Fibroblast of lung (primary cell): Measurements from ENCODE around the gene SLC13A2. TPM values are rescaled to one million over a fixed set of nuclear protein-coding genes. Genes with fewer than 3 reads are reported as not detected.
A peak's percentile ranks its signal among the peaks of the same experiment; 100 is the strongest.

ENCODE experiments used
- DNase-seq, 2 donors: peaks; one replicate each; pipeline versions ENCODE4 v3.0.0 to v3.0.0-alpha.2; 2010; ENCODE audit warnings: low read depth in 2 of 2
- H2AFZ ChIP-seq: 2 replicates; pipeline ENCODE4 v1.5.1; 2012; ENCODE audit warnings: low read length, control low read depth, inconsistent platforms
- H3K27ac ChIP-seq: 2 replicates; pipeline ENCODE4 v1.5.1; 2011; ENCODE audit warnings: low read length, control low read depth; ENCODE audit not compliant: insufficient read depth
- H3K27me3 ChIP-seq: 2 replicates; pipeline ENCODE4 v1.5.1; 2011; ENCODE audit warnings: mild to moderate bottlenecking, low read length; ENCODE audit not compliant: control insufficient read depth, insufficient read depth
- H3K36me3 ChIP-seq: 2 replicates; pipeline ENCODE4 v1.5.1; 2011; ENCODE audit warnings: low read length; ENCODE audit not compliant: control insufficient read depth, insufficient read depth
- H3K4me1 ChIP-seq: 2 replicates; pipeline ENCODE4 v1.5.1; 2011; ENCODE audit warnings: low read length; ENCODE audit not compliant: control insufficient read depth, insufficient read depth; ENCODE audit errors: extremely low read depth
- H3K4me2 ChIP-seq: 2 replicates; pipeline ENCODE4 v1.5.1; 2011; ENCODE audit warnings: low read length, control low read depth; ENCODE audit not compliant: insufficient read depth; ENCODE audit errors: extremely low read depth
- H3K4me3 ChIP-seq, 4 experiments: fragments of 200-600 bp in 1 of 4; sonication (generic) in 1 of 4; replicated peaks in 1 of 4; 2 replicates each; pipeline ENCODE4 v1.5.1; 2011 to 2016; ENCODE audit warnings: low read length in 4 of 4, low read depth in 3 of 4, mild to moderate bottlenecking in 3 of 4, control low read depth in 2 of 4, inconsistent platforms in 1 of 4, mixed read lengths in 1 of 4; ENCODE audit not compliant: insufficient read depth in 1 of 4; ENCODE audit errors: control extremely low read depth in 1 of 4
- H3K79me2 ChIP-seq: 2 replicates; pipeline ENCODE4 v1.5.1; 2012; ENCODE audit warnings: mild to moderate bottlenecking, low read length, inconsistent platforms; ENCODE audit not compliant: control insufficient read depth, insufficient read depth
- H3K9ac ChIP-seq: 2 replicates; pipeline ENCODE4 v1.5.1; 2011; ENCODE audit warnings: mild to moderate bottlenecking, low read length, control low read depth; ENCODE audit not compliant: insufficient read depth
- H3K9me3 ChIP-seq: 2 replicates; pipeline ENCODE4 v1.5.1; 2012; ENCODE audit warnings: low read depth, low read length; ENCODE audit not compliant: control insufficient read depth, insufficient read depth
- H4K20me1 ChIP-seq: 2 replicates; pipeline ENCODE4 v1.5.1; 2011; ENCODE audit warnings: low read length; ENCODE audit not compliant: control insufficient read depth, insufficient read depth; ENCODE audit errors: extremely low read depth
- CTCF ChIP-seq, 2 donors: IDR thresholded peaks in 1 of 2; conservative IDR thresholded peaks in 1 of 2; 1 replicate in 1 of 2; 2 replicates in 1 of 2; pipeline ENCODE4 v1.5.1; 2011 to 2012; ENCODE audit warnings: low read length in 2 of 2, control low read depth in 1 of 2, inconsistent platforms in 1 of 2, low read depth in 1 of 2, mild to moderate bottlenecking in 1 of 2
- EZH2 ChIP-seq: IDR thresholded peaks from 2 replicates; pipeline ENCODE4 v1.5.1; 2012; ENCODE audit warnings: low read length, control low read depth, mild to moderate bottlenecking; ENCODE audit errors: missing control alignments
- polyA plus RNA-seq, 2 donors: library from polyadenylated mRNA; depleted of rRNA in 1 of 2; stranded (reverse) in 1 of 2; unstranded in 1 of 2; fragments of >200 nt; gene quantifications; 2 replicates each; pipeline ENCODE4 v1.2.1, GENCODE V29; 2011 to 2012; ENCODE audit warnings: missing spikeins in 1 of 2
- total RNA-seq: library from RNA; depleted of rRNA; stranded (reverse); fragments of >200 nt; gene quantifications from 2 replicates; pipeline ENCODE4 v1.2.1, GENCODE V29; 2014

Gene SLC13A2
- total and polyA plus RNA-seq, 2 donors (not counting 1 experiment from before 2014, with no cell fraction given): not detected

- Histone ChIP-seq H3K79me2 (no peaks in the 10 kb centered on the region), H2AFZ (no peak overlapping the region), H3K9ac (no peak overlapping the region), H3K4me1 (no peaks in the 10 kb centered on the region), H3K4me3 (no peak overlapping the region), H3K27me3 (peaks cover 18% of the 10 kb centered on the region), H4K20me1 (no peaks in the 10 kb centered on the region), H3K27ac (no peak overlapping the region), H3K36me3 (no peaks in the 10 kb centered on the region), H3K9me3 (no peaks in the 10 kb centered on the region), H3K4me2 (no peak overlapping the region)
- DNase-seq: peak in 1 of 2 donors; percentile 26
- TF ChIP-seq CTCF (conservative IDR thresholded peaks at IDR 0.05 in 1 of 2, IDR thresholded peaks at IDR 0.05 in 1 of 2; ENCODE audit: low read depth in 1 of 2, low read length in 2 of 2) (no peak), EZH2 (no peak)
Measured at GRCh38 chr17:28478712-28479615, 5.5 kb downstream of the SLC13A2 start.

- DNase-seq: no peak
- peaks cover 21% of the 10 kb centered on the region for H3K27me3 ChIP-seq
Measured at GRCh38 chr17:28480278-28480677, 6.8 kb downstream of the SLC13A2 start.

More at GRCh38 chr17:28480278-28480677, 6.8 kb downstream of the SLC13A2 start:
- no peak overlapping the region for H3K9ac ChIP-seq
- H3K27ac ChIP-seq: no peak overlapping the region
- H4K20me1 ChIP-seq: no peaks in the 10 kb centered on the region
- H3K9me3 ChIP-seq: no peaks in the 10 kb centered on the region
- H3K4me3 ChIP-seq: no peak overlapping the region
- H3K4me2 ChIP-seq: no peak overlapping the region
- no peaks in the 10 kb centered on the region for H3K36me3 ChIP-seq
- H3K4me1 ChIP-seq: no peaks in the 10 kb centered on the region
- H3K79me2 ChIP-seq: no peaks in the 10 kb centered on the region
- TF ChIP-seq EZH2: no peak
- TF ChIP-seq CTCF (conservative IDR thresholded peaks at IDR 0.05 in 1 of 2, IDR thresholded peaks at IDR 0.05 in 1 of 2; ENCODE audit: low read depth in 1 of 2, low read length in 2 of 2): no peak
- H2AFZ ChIP-seq: no peak overlapping the region
